GM23338 (cell line): ENCODE results near the gene TREML4. TPM values are rescaled to one million over a fixed set of nuclear protein-coding genes. Genes with fewer than 3 reads are reported as not detected.

ENCODE experiments used
- ATAC-seq: fragments of 200-7000 bp; cut with Tn5 transposase; 3 replicates; pipeline ENCODE4 v1.9.1; 2020
- DNase-seq: peaks from one replicate; pipeline ENCODE4 v3.0.0-alpha.2; 2015; ENCODE audit warnings: low spot score
- H2AFZ ChIP-seq: fragments of 200-600 bp; sonication (generic); 2 replicates; pipeline ENCODE4 v1.8.0; 2016; ENCODE audit warnings: antibody characterized with exemption, mild to moderate bottlenecking, moderate library complexity
- H3F3A ChIP-seq: fragments of 200-600 bp; sonication (generic); replicated peaks from 2 replicates; pipeline ENCODE4 v1.8.0; 2017; ENCODE audit warnings: antibody characterized with exemption, mixed run types, low read depth
- H3K27ac ChIP-seq: fragments of 200-600 bp; sonication (generic); 2 replicates; pipeline ENCODE4 v1.6.1; 2016; ENCODE audit warnings: low read depth
- H3K27me3 ChIP-seq: fragments of 200-600 bp; sonication (generic); 2 replicates; pipeline ENCODE4 v1.8.0; 2016; ENCODE audit warnings: mild to moderate bottlenecking, mixed run types, moderate library complexity; ENCODE audit not compliant: insufficient read depth
- H3K36me3 ChIP-seq: fragments of 200-600 bp; sonication (generic); 2 replicates; pipeline ENCODE4 v1.8.0; 2016; ENCODE audit warnings: mild to moderate bottlenecking; ENCODE audit not compliant: insufficient read depth
- H3K4me1 ChIP-seq: fragments of 200-600 bp; sonication (generic); 2 replicates; pipeline ENCODE4 v1.8.0; 2016; ENCODE audit warnings: mild to moderate bottlenecking, moderate library complexity; ENCODE audit not compliant: insufficient read depth
- H3K4me2 ChIP-seq: fragments of 200-600 bp; sonication (generic); 2 replicates; pipeline ENCODE4 v1.7.1; 2017; ENCODE audit warnings: mixed run types
- H3K4me3 ChIP-seq: fragments of 200-600 bp; sonication (generic); 2 replicates; pipeline ENCODE4 v1.6.1; 2016; ENCODE audit warnings: mixed run types
- H3K79me2 ChIP-seq: fragments of 200-600 bp; sonication (generic); replicated peaks from 2 replicates; pipeline ENCODE4 v1.8.0; 2017; ENCODE audit warnings: mild to moderate bottlenecking; ENCODE audit not compliant: insufficient read depth
- H3K9me2 ChIP-seq: fragments of 200-600 bp; sonication (generic); 2 replicates; pipeline ENCODE4 v1.8.0; 2017; ENCODE audit not compliant: insufficient read depth
- H4K20me1 ChIP-seq: fragments of 200-600 bp; sonication (generic); replicated peaks from 2 replicates; pipeline ENCODE4 v1.8.0; 2017; ENCODE audit warnings: mild to moderate bottlenecking; ENCODE audit not compliant: insufficient read depth
- H3K27ac Mint-ChIP-seq: 2 replicates; pipeline ENCODE4 v1.8.0; 2020; ENCODE audit warnings: inconsistent platforms, mild to moderate bottlenecking, moderate library complexity, mixed read lengths
- H3K27me3 Mint-ChIP-seq: 3 replicates; pipeline ENCODE4 v1.8.0; 2022; ENCODE audit warnings: low read depth, mild to moderate bottlenecking, moderate library complexity, mixed read lengths, inconsistent platforms; ENCODE audit not compliant: insufficient read depth, poor library complexity
- H3K36me3 Mint-ChIP-seq: 3 replicates; pipeline ENCODE4 v1.8.0; 2021; ENCODE audit warnings: low read depth, mild to moderate bottlenecking, inconsistent platforms, moderate library complexity, mixed read lengths
- H3K4me1 Mint-ChIP-seq: 3 replicates; pipeline ENCODE4 v1.8.0; 2020; ENCODE audit warnings: mild to moderate bottlenecking, inconsistent platforms, mixed read lengths
- H3K4me3 Mint-ChIP-seq: 3 replicates; pipeline ENCODE4 v1.8.0; 2021; ENCODE audit warnings: moderate library complexity, mild to moderate bottlenecking, inconsistent platforms, mixed read lengths
- H3K9me3 Mint-ChIP-seq: 3 replicates; pipeline ENCODE4 v1.8.0; 2020; ENCODE audit warnings: moderate library complexity, mild to moderate bottlenecking, inconsistent platforms, mixed read lengths
- CTCF ChIP-seq, 2 experiments: fragments of 200-600 bp in 1 of 2; sonication (generic) in 1 of 2; conservative IDR thresholded peaks; 2 replicates each; pipeline versions ENCODE4 v1.5.1 to v1.6.1; 2016 to 2017; ENCODE audit warnings: antibody characterized with exemption in 2 of 2, low read depth in 2 of 2, mild to moderate bottlenecking in 2 of 2, moderate library complexity in 1 of 2
- ETS1 ChIP-seq: IDR thresholded peaks from 2 replicates; pipeline ENCODE4 v1.6.1; 2016; ENCODE audit warnings: antibody characterized with exemption
- JUNB ChIP-seq: IDR thresholded peaks from one replicate; pipeline ENCODE4 v1.6.1; 2016; ENCODE audit warnings: antibody characterized with exemption; ENCODE audit not compliant: unreplicated experiment
- REST ChIP-seq: IDR thresholded peaks from one replicate; pipeline ENCODE4 v1.6.1; 2018; ENCODE audit warnings: antibody characterized with exemption; ENCODE audit not compliant: unreplicated experiment
- polyA plus RNA-seq: library from polyadenylated mRNA; unstranded; fragments of >200 nt; fragmentation: Nextera tagmentation; extraction: Ambion mirVana; gene quantifications from 2 replicates; pipeline ENCODE4 v1.2.1, GENCODE V29; 2016
- total RNA-seq: library from RNA; depleted of rRNA; stranded (reverse); fragments of >200 nt; shearing (Covaris generic); gene quantifications from 2 replicates; pipeline ENCODE4 v1.2.3, GENCODE V29; 2014

TREML4 gene
- total and polyA plus RNA-seq, 2 experiments from 2014 or later: not detected

- H3K9me2 ChIP-seq: no peaks in the 10 kb centered on the region
- H3K27me3 Mint-ChIP-seq: peaks cover 4% of the 10 kb centered on the region
- peaks cover 26% of the 10 kb centered on the region for H3K4me1 Mint-ChIP-seq
- no peak within 1 kb of the TSS for H3K27ac ChIP-seq
- peaks cover 13% of the 10 kb centered on the region; the same call in 1 of the 2 replicates for H3K4me1 ChIP-seq
- TF ChIP-seq ETS1 (no peak), CTCF (conservative IDR thresholded peaks at IDR 0.05; ENCODE audit: low read depth in 2 of 2) (no peak), REST (no peak)
- DNase-seq (no peak), ATAC-seq (peak; percentile 72)
- peak within 1 kb of the TSS; percentile 86; the same call in 1 of the 2 replicates for H2AFZ ChIP-seq
- no peak within 1 kb of the TSS for H3K4me3 Mint-ChIP-seq
- H3K36me3 Mint-ChIP-seq: no peaks in the 10 kb centered on the region
- no peak within 1 kb of the TSS for H3K4me2 ChIP-seq
- H3K9me3 Mint-ChIP-seq: no peaks in the 10 kb centered on the region; the same call in 2 of the 3 replicates
- H3F3A ChIP-seq: no peaks in the 10 kb centered on the region
- H3K4me3 ChIP-seq: no peak within 1 kb of the TSS
- H3K36me3 ChIP-seq: no peaks in the 10 kb centered on the region
- H4K20me1 ChIP-seq: no peaks in the 10 kb centered on the region
- H3K27me3 ChIP-seq: no peaks in the 10 kb centered on the region
- H3K79me2 ChIP-seq: no peaks in the 10 kb centered on the region
- H3K27ac Mint-ChIP-seq: no peak within 1 kb of the TSS
Observed at GRCh38 chr6:41200901-41201763, 27.0 kb upstream of the TREML4 start, which contains the start of gene TREML2. TREML2 (minus strand) TSS chr6:41201149; CDS start chr6:41201008, 141 bp downstream.

GRCh38 chr6:41201764-41202173, 26.4 kb upstream of the TREML4 start:
- Histone ChIP-seq H4K20me1 (no peaks in the 10 kb centered on the region), H2AFZ (no peak overlapping the region), H3K4me2 (no peak overlapping the region), H3F3A (no peaks in the 10 kb centered on the region), H3K79me2 (no peaks in the 10 kb centered on the region), H3K27ac (no peak overlapping the region), H3K4me3 (no peak overlapping the region), H3K36me3 (no peaks in the 10 kb centered on the region), H3K9me2 (no peaks in the 10 kb centered on the region), H3K4me1 (peaks cover 13% of the 10 kb centered on the region; the same call in 1 of the 2 replicates), H3K27me3 (no peaks in the 10 kb centered on the region)
- TF ChIP-seq JUNB (no peak), ETS1 (no peak)
- no peaks in the 10 kb centered on the region; the same call in 2 of the 3 replicates for H3K9me3 Mint-ChIP-seq
- peak; percentile 24; the same call in 2 of the 3 replicates for ATAC-seq
- no peak overlapping the region for H3K27ac Mint-ChIP-seq
- H3K4me1 Mint-ChIP-seq: peaks cover 23% of the 10 kb centered on the region
- no peak overlapping the region for H3K4me3 Mint-ChIP-seq
- H3K27me3 Mint-ChIP-seq: peaks cover 4% of the 10 kb centered on the region
- H3K36me3 Mint-ChIP-seq: no peaks in the 10 kb centered on the region
- DNase-seq: no peak
